ENCODE data around the gene GRIP1. TPM values are rescaled to one million over a fixed set of nuclear protein-coding genes. Genes with fewer than 3 reads are reported as not detected.
A peak's percentile ranks its signal among the peaks of the same experiment; 100 is the strongest.

The GRIP1 gene
- total and polyA plus RNA-seq, 2 donors (not counting 3 experiments of a cell fraction or from before 2014, with no cell fraction given): 0.04 to 0.69 TPM

DNA sequence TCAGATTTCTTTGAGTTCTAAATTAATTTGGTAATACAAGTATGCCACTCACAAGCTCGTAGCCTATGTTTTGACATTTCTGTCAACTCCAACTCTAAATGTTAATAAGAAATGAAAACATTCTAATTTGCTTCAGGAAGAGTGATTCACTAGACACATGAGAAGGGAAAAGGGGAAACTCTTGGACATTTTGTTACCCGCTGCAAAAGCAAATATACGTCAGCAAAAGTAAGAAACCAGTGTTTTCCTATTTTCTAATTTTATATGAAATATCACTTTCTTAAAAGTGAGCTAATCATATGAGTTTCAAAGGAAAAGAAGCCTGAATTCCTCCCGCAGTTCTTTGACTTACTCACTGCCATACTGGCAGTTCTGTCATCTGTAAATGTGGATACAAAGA is 162.3 kb downstream of the GRIP1 start:
- DNase-seq (ENCODE audit: low read depth, low spot score) (peak; percentile 40), FAIRE-seq (peak; percentile 72)
- H3K27ac ChIP-seq (ENCODE audit: insufficient read depth, low read depth, low read length): peak overlapping the region; percentile 48
- H4K20me1 ChIP-seq (replicated peaks; ENCODE audit: control insufficient read depth, extremely low read depth, insufficient read depth, low read length): no peaks in the 10 kb centered on the region
- no peaks in the 10 kb centered on the region for H3K9me1 ChIP-seq (replicated peaks; ENCODE audit: control insufficient read depth, extremely low read depth, insufficient read depth, low read length)
- no peaks in the 10 kb centered on the region for H3K27me3 ChIP-seq (ENCODE audit: control insufficient read depth in 2 of 2, insufficient read depth in 2 of 2, low read length in 2 of 2)
- H3K79me2 ChIP-seq (ENCODE audit: control insufficient read depth, insufficient read depth, low read length): no peaks in the 10 kb centered on the region
- dilution Hi-C loops (cut with MboI; ENCODE audit: extremely low pct_ligation_motif_present, low sequenced_read_pairs): no loop called here
- H3K4me2 ChIP-seq (ENCODE audit: insufficient read depth, low read length): peak overlapping the region; percentile 36
- no peak overlapping the region for H3K9ac ChIP-seq (replicated peaks; ENCODE audit: extremely low read depth, insufficient read depth, low read length)
- peaks cover 8% of the 10 kb centered on the region for H3K4me1 ChIP-seq (ENCODE audit: control insufficient read depth, extremely low read depth, insufficient read depth, low read length)
- POLR2A ChIA-PET: no interaction called here
- BruUV-seq (replicated peaks): no TSS peak
- TF ChIP-seq POLR2AphosphoS5 (IDR thresholded peaks at IDR 0.05; ENCODE audit: insufficient read depth, low read depth, low read length) (no peak), FOS (IDR thresholded peaks at IDR 0.05; ENCODE audit: borderline replicate concordance, insufficient read depth, low read length) (no peak), GATA2 (IDR thresholded peaks at IDR 0.05; ENCODE audit: insufficient read depth, insufficient read length, low read depth, low read length) (no peak), EZH2 (IDR thresholded peaks at IDR 0.05; ENCODE audit: borderline replicate concordance, low read depth, low read length, severe bottlenecking) (no peak), MYC (IDR thresholded peaks at IDR 0.05; ENCODE audit: low read depth, low read length) (no peak), CTCF (IDR thresholded peaks at IDR 0.05; ENCODE audit: extremely low read depth in 1 of 2, insufficient read depth in 1 of 2, low read depth in 1 of 2, low read length in 2 of 2) (no peak), POLR2A (IDR thresholded peaks at IDR 0.05; ENCODE audit: low read depth, low read length) (no peak), JUN (IDR thresholded peaks at IDR 0.05; ENCODE audit: borderline replicate concordance, insufficient read depth, insufficient read length, low read depth) (no peak), MAX (IDR thresholded peaks at IDR 0.05; ENCODE audit: insufficient read depth, insufficient read length) (no peak)
- H3K9me3 ChIP-seq (replicated peaks; ENCODE audit: control insufficient read depth, insufficient read depth, low read length): no peaks in the 10 kb centered on the region
- no peaks in the 10 kb centered on the region for H3K36me3 ChIP-seq (ENCODE audit: control insufficient read depth in 2 of 2, extremely low read depth in 1 of 2, insufficient read depth in 2 of 2, low read length in 2 of 2)
- intact Hi-C loops (cut with micrococcal nuclease): no loop called here
- CTCF ChIA-PET: no interaction called here
- H2AFZ ChIP-seq (ENCODE audit: low read depth, low read length): peak overlapping the region; percentile 62
- H3K4me3 ChIP-seq (replicated peaks in 1 of 3; ENCODE audit: insufficient read depth in 1 of 3, low read depth in 1 of 3, low read length in 3 of 3): no peak overlapping the region

Measured in endothelial cell of umbilical vein (primary cell).